IPS-NIHi7 (cell line): Measurements from ENCODE around the gene GAS1.

ENCODE experiments used
- DNase-seq: peaks from one replicate; pipeline ENCODE4 v3.0.0; 2012; ENCODE audit warnings: mixed read lengths; ENCODE audit errors: extremely low spot score

GAS1 gene

DNA sequence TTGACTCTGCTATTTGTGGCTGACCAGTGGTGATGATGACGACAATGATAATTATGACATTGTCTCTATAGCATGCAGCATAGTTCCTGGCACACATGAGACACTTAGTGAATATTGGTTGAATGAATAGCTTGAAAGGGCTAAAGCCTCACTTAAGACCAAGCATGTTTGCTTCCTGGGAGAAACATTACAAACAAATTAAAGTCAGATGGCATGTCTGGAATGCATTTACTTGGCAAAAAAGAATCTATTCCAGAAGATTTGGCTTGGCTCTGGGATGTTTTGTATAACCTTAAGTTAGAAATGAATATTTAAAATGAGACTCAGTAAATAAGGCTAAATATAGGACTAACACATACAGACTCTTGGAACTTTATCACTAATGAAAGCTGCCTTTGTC lies 21.6 kb downstream of the GAS1 start:
- no peak for DNase-seq

GRCh38 chr9:86924206-86924605 lies 23.1 kb downstream of the GAS1 start:
- no peak for DNase-seq

DNA sequence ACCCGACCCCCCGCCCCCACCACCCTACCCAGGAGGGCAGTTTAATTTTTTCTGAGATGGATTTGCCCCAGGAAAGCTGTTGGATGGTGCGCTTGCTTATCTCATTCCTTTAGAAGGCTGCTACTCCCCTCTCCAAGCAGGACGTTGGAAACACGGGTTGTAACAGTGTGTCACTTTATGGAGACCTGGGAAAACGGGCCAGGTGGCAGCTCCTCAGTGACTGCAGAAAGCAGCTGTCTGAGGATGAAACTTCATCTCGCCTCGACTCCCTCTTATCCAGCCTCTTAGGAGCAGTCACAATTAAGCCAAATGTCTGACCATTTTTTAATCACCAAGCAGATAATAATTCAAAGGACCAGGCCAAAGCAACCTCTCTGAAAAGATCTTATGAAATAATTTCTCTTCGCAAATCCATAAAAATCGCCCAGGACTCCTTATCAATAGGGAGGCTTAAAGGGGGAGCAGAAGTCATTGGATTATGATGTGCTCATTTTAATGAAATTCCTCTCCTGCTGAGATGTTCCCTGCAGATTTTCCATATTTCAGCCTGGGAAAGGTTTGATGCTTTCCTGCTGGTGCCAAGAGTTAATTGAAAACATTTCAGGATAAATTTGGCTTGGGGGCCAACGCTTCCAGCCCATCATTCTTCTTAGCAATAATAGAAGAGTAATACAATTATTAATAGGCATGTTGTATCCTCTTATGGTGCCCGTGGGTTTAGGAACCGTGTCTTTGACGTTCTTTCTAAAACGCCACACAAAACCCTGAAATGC lies 26.0 kb downstream of the GAS1 start:
- no peak for DNase-seq

GRCh38 chr9:86918556-86918955 lies 28.8 kb downstream of the GAS1 start:
- no peak for DNase-seq

DNA sequence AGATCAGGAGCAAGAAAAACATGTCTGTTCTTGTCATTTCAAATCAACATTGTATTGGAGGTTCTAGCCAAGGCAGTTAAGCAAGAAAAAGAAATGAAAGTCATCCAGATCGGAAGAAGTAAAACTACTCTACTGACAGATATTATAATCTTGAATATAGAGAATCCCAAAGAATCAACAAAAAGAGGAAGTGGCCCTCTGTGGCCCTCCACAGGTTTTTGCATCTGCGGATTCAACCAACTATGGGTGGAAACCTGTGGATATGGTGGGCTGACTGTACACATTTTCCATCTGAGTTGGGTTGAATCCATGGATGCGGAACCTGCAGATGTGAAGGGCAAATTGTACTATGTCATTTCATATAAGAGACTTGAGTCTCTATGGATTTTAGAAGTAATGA lies 35.1 kb downstream of the GAS1 start:
- no peak for DNase-seq

DNA sequence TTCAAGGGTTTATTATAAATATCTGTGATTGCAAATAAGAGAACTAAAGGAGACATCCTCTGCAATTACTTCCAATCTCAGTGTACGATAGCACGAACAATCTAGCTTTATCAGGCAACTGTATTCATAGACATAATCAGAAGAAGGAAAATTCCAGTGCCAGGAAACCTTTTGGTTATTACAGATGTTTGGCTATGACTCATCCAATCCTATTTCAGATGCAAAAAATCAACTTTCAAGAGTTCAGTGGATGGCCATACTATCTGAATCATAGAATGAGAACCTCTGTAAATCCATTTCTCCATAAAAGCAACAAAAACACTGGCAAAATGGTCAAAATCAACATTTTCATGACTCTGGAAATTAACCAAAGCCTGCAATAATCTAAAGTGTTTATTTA lies 37.9 kb downstream of the GAS1 start:
- DNase-seq, result no peak

GRCh38 chr9:86908261-86908660 lies 39.0 kb downstream of the GAS1 start:
- DNase-seq, result no peak

- no peak for DNase-seq
Observed at GRCh38 chr9:86907346-86907745, 40.0 kb downstream of the GAS1 start.

GRCh38 chr9:86903734-86904085 lies 43.6 kb downstream of the GAS1 start:
- no peak for DNase-seq

GRCh38 chr9:86902991-86903733 lies 44.1 kb downstream of the GAS1 start:
- DNase-seq, result peak; percentile 56

DNA sequence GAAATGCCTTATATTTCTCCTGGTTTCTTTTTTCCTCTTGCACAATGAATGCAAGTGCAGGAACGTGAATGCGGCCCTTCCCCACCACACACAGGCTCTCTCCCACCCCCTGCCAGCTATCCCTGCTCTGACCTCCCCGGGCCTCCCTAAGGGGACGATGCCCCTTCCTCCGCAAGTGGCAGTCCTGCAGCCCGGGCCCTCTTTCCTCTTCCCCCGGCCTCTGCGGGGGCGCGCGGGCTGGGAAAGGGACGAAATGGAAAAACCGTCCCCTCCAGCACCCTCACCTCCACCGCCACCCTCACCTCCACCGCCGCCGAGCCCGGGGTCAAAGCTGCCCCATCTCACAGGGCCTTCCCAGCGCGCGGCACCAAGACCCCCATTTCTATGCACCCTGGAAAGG lies 44.7 kb downstream of the GAS1 start:
- DNase-seq, result peak; percentile 26

DNA sequence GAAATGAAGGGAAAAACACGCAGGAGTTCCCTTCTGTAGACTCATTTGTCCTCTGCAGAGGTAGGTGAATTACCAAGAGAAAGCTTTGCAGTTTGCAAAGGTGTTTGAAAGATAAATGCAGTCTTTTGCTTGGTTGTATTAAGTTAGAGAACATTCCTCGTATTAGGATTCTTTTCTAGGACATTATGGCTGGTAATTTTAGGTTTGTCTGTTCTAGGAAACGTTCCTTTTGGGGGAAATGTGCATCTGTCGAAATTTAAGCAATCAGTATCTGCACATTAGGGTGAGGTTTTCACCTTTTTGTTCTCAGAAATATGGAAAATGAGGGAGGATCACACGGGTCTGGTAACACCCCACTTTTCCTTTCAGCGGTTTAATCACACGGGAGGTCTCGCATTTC lies 45.1 kb downstream of the GAS1 start:
- DNase-seq, result no peak

DNA sequence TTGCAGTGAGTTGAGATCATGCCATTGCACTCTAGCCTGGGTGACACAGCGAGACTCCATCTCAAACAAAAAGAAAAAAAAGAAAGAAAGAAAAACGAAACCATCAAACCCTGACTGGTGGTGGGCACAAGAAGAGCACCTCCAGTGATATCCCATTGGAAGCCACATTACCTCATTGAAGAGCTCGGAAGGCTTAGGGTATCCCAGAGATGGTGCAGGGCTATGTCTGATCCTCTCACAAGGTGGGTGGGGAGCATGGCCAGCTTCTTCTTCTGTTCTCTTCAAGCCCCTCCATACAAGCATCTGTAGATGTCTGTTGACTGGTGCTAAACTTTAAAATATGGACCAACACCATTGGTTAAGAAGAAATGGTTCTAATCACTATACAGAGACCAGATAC lies 45.8 kb downstream of the GAS1 start:
- DNase-seq, result no peak
